Adipocyte (in vitro differentiated cells): ENCODE data around the gene ARHGEF16.

ENCODE experiments used
- DNase-seq: peaks from one replicate; pipeline ENCODE4 v3.0.0-alpha.2; 2015; ENCODE audit warnings: low read depth
- H3K27me3 ChIP-seq: replicated peaks from 2 replicates; pipeline ENCODE4 v1.7.0; 2013; ENCODE audit warnings: mild to moderate bottlenecking, low read length, moderate library complexity; ENCODE audit not compliant: control insufficient read depth, insufficient read depth
- H3K36me3 ChIP-seq: 2 replicates; pipeline ENCODE4 v1.7.0; 2013; ENCODE audit warnings: low read length, mild to moderate bottlenecking, moderate library complexity; ENCODE audit not compliant: control insufficient read depth, insufficient read depth, severe bottlenecking
- H3K4me1 ChIP-seq: 2 replicates; pipeline ENCODE4 v1.7.0; 2013; ENCODE audit warnings: mild to moderate bottlenecking, low read length, moderate library complexity; ENCODE audit not compliant: control insufficient read depth, insufficient read depth
- H3K4me3 ChIP-seq: 2 replicates; pipeline ENCODE4 v1.7.0; 2013; ENCODE audit warnings: mild to moderate bottlenecking, low read length, moderate library complexity
- H3K9ac ChIP-seq: 2 replicates; pipeline ENCODE4 v1.7.0; 2013; ENCODE audit warnings: mild to moderate bottlenecking, low read length, moderate library complexity
- H3K9me3 ChIP-seq: 2 replicates; pipeline ENCODE4 v1.7.0; 2013; ENCODE audit warnings: mild to moderate bottlenecking, low read length, moderate library complexity; ENCODE audit not compliant: control insufficient read depth

The ARHGEF16 gene

GRCh38 chr1:3504151-3504821 lies 49.8 kb downstream of the ARHGEF16 start:
- peak; percentile 82 for DNase-seq
- Histone ChIP-seq H3K4me1 (peaks cover 13% of the 10 kb centered on the region), H3K9me3 (no peaks in the 10 kb centered on the region), H3K36me3 (no peaks in the 10 kb centered on the region), H3K9ac (peak overlapping the region; percentile 65), H3K27me3 (no peaks in the 10 kb centered on the region), H3K4me3 (no peak overlapping the region)

- no peaks in the 10 kb centered on the region for H3K9me3 ChIP-seq
- DNase-seq: no peak
- peak overlapping the region; percentile 65 for H3K9ac ChIP-seq
- H3K4me1 ChIP-seq: peaks cover 13% of the 10 kb centered on the region
- H3K4me3 ChIP-seq: no peak overlapping the region
- no peaks in the 10 kb centered on the region for H3K27me3 ChIP-seq
- H3K36me3 ChIP-seq: no peaks in the 10 kb centered on the region
These were observed 50.3 kb downstream of the ARHGEF16 start for GRCh38 chr1:3504822-3505153.

- Histone ChIP-seq H3K36me3 (no peaks in the 10 kb centered on the region), H3K9ac (peak overlapping the region; percentile 65), H3K4me1 (peaks cover 13% of the 10 kb centered on the region), H3K9me3 (no peaks in the 10 kb centered on the region), H3K4me3 (no peak overlapping the region), H3K27me3 (no peaks in the 10 kb centered on the region)
- no peak for DNase-seq
These were observed 50.7 kb downstream of the ARHGEF16 start for GRCh38 chr1:3505161-3505560.

GRCh38 chr1:3506041-3506440 lies 51.6 kb downstream of the ARHGEF16 start:
- H3K4me1 ChIP-seq: peaks cover 13% of the 10 kb centered on the region
- H3K27me3 ChIP-seq: no peaks in the 10 kb centered on the region
- no peak overlapping the region for H3K9ac ChIP-seq
- H3K4me3 ChIP-seq: no peak overlapping the region
- no peaks in the 10 kb centered on the region for H3K9me3 ChIP-seq
- H3K36me3 ChIP-seq: no peaks in the 10 kb centered on the region
- no peak for DNase-seq

- Histone ChIP-seq H3K27me3 (no peaks in the 10 kb centered on the region), H3K4me3 (no peak overlapping the region), H3K36me3 (no peaks in the 10 kb centered on the region), H3K9me3 (no peaks in the 10 kb centered on the region), H3K9ac (no peak overlapping the region), H3K4me1 (peaks cover 13% of the 10 kb centered on the region)
- no peak for DNase-seq
These were observed 52.5 kb downstream of the ARHGEF16 start for GRCh38 chr1:3506943-3507342.

GRCh38 chr1:3507636-3508275 lies 53.3 kb downstream of the ARHGEF16 start:
- no peaks in the 10 kb centered on the region for H3K9me3 ChIP-seq
- H3K27me3 ChIP-seq: no peaks in the 10 kb centered on the region
- no peak for DNase-seq
- H3K4me3 ChIP-seq: no peak overlapping the region
- H3K4me1 ChIP-seq: peaks cover 13% of the 10 kb centered on the region
- no peaks in the 10 kb centered on the region for H3K36me3 ChIP-seq
- no peak overlapping the region for H3K9ac ChIP-seq

- Histone ChIP-seq H3K4me3 (no peak overlapping the region), H3K9me3 (no peaks in the 10 kb centered on the region), H3K9ac (no peak overlapping the region), H3K4me1 (peaks cover 11% of the 10 kb centered on the region), H3K27me3 (no peaks in the 10 kb centered on the region), H3K36me3 (no peaks in the 10 kb centered on the region)
- no peak for DNase-seq
These were observed 54.4 kb downstream of the ARHGEF16 start for GRCh38 chr1:3508757-3509415.

- H3K4me3 ChIP-seq: no peak overlapping the region
- no peak for DNase-seq
These were observed 55.3 kb downstream of the ARHGEF16 start for GRCh38 chr1:3509721-3510120.

GRCh38 chr1:3510136-3510955 lies 55.9 kb downstream of the ARHGEF16 start:
- Histone ChIP-seq H3K9ac (no peak overlapping the region), H3K4me3 (no peak overlapping the region), H3K9me3 (no peaks in the 10 kb centered on the region), H3K36me3 (no peaks in the 10 kb centered on the region), H3K27me3 (no peaks in the 10 kb centered on the region), H3K4me1 (no peaks in the 10 kb centered on the region)
- no peak for DNase-seq

More at GRCh38 chr1:3509721-3510120, 55.3 kb downstream of the ARHGEF16 start:
- Histone ChIP-seq H3K36me3 (no peaks in the 10 kb centered on the region), H3K9me3 (no peaks in the 10 kb centered on the region), H3K9ac (no peak overlapping the region), H3K4me1 (peaks cover 4% of the 10 kb centered on the region), H3K27me3 (no peaks in the 10 kb centered on the region)

GRCh38 chr1:3510956-3511250 lies 56.4 kb downstream of the ARHGEF16 start:
- no peaks in the 10 kb centered on the region for H3K27me3 ChIP-seq
- H3K9ac ChIP-seq: no peak overlapping the region
- no peaks in the 10 kb centered on the region for H3K36me3 ChIP-seq
- H3K9me3 ChIP-seq: no peaks in the 10 kb centered on the region
- no peaks in the 10 kb centered on the region for H3K4me1 ChIP-seq
- no peak overlapping the region for H3K4me3 ChIP-seq
- no peak for DNase-seq

GRCh38 chr1:3511306-3511705 lies 56.8 kb downstream of the ARHGEF16 start:
- Histone ChIP-seq H3K36me3 (no peaks in the 10 kb centered on the region), H3K27me3 (no peaks in the 10 kb centered on the region)

More at GRCh38 chr1:3511306-3511705, 56.8 kb downstream of the ARHGEF16 start:
- Histone ChIP-seq H3K9me3 (no peaks in the 10 kb centered on the region), H3K4me3 (no peak overlapping the region), H3K4me1 (no peaks in the 10 kb centered on the region), H3K9ac (no peak overlapping the region)
- DNase-seq: no peak
